HepG2 (cell line): Measurements from ENCODE around the gene LLGL2. TPM values are rescaled to one million over a fixed set of nuclear protein-coding genes. Genes with fewer than 3 reads are reported as not detected.

ENCODE experiments used
- ATAC-seq: fragments of 200-7000 bp; cut with Tn5 transposase; 3 replicates; pipeline ENCODE4 v1.9.1; 2020; ENCODE audit warnings: mild to moderate bottlenecking, moderate library complexity
- BruUV-seq: library from RNA; stranded (reverse); fragments of 400-500 nt; replicated peaks from 2 replicates; lab custom pipeline; 2021; lab: Mats Ljungman, UMichigan
- CTCF ChIA-PET: fragments of 300-600 bp; formaldehyde crosslinking; extraction: SDS; loops from one replicate; lab custom pipeline; 2021; ENCODE audit warnings: low total read pairs, inconsistent platforms, low intra/inter-chr PET ratio; lab: Yijun Ruan, JAX
- POLR2A ChIA-PET: fragments of 350-600 bp; sonication (Branson Sonifier 250); formaldehyde crosslinking; loops from one replicate; lab custom pipeline; 2020; ENCODE audit warnings: antibody characterized with exemption, inconsistent platforms; lab: Yijun Ruan, JAX
- DNase-seq: peaks from one replicate; pipeline ENCODE4 v3.0.0-alpha.2; 2015; ENCODE audit warnings: low spot score
- FAIRE-seq: peaks from 3 replicates; lab custom pipeline; 2011; peaks lifted over from hg19 to GRCh38; lab: Jason Lieb, UNC
- H2AFZ ChIP-seq: one replicate; pipeline ENCODE4 v1.6.1; 2011; ENCODE audit warnings: low read length, inconsistent platforms
- H3K27ac ChIP-seq: fragments of 300-600 bp; 3 replicates; pipeline ENCODE4 v1.8.0; 2011; ENCODE audit warnings: mixed run types, mild to moderate bottlenecking, mixed read lengths, low read length, inconsistent platforms; ENCODE audit not compliant: insufficient read depth; ENCODE audit errors: extremely low read length
- H3K27me3 ChIP-seq, 2 experiments: fragments of 200-600 bp in 1 of 2; 2 replicates in 1 of 2; 3 replicates in 1 of 2; pipeline versions ENCODE4 v1.6.0 to v1.8.0; 2011; ENCODE audit warnings: low read length in 2 of 2, mild to moderate bottlenecking in 2 of 2, moderate library complexity in 2 of 2, inconsistent platforms in 1 of 2; ENCODE audit not compliant: insufficient read depth in 2 of 2, control insufficient read depth in 1 of 2
- H3K36me3 ChIP-seq, 2 experiments: fragments of 200-600 bp in 1 of 2; replicated peaks in 1 of 2; 2 replicates in 1 of 2; 3 replicates in 1 of 2; pipeline versions ENCODE4 v1.5.1 to v1.8.0; 2011; ENCODE audit warnings: low read length in 2 of 2, inconsistent platforms in 1 of 2; ENCODE audit not compliant: insufficient read depth in 2 of 2, control insufficient read depth in 1 of 2
- H3K4me1 ChIP-seq: 2 replicates; pipeline ENCODE4 v1.5.1; 2012; ENCODE audit warnings: low read length, inconsistent platforms; ENCODE audit not compliant: insufficient read depth
- H3K4me2 ChIP-seq: 2 replicates; pipeline ENCODE4 v1.6.0; 2011; ENCODE audit warnings: low read depth, low read length, inconsistent platforms
- H3K4me3 ChIP-seq, 3 experiments: fragments of 200-600 bp in 1 of 3; sonication (generic), shearing (Covaris generic) in 1 of 3; replicated peaks in 1 of 3; 2 replicates each; pipeline ENCODE4 v1.5.1; 2011 to 2016; ENCODE audit warnings: low read length in 3 of 3, inconsistent platforms in 2 of 3, low read depth in 2 of 3, mild to moderate bottlenecking in 2 of 3, control low read depth in 1 of 3, mixed read lengths in 1 of 3; ENCODE audit not compliant: insufficient read depth in 1 of 3
- H3K79me2 ChIP-seq: one replicate; pipeline ENCODE4 v1.6.1; 2011; ENCODE audit warnings: low read length, inconsistent platforms; ENCODE audit not compliant: insufficient read depth
- H3K9ac ChIP-seq: 2 replicates; pipeline ENCODE4 v1.6.0; 2011; ENCODE audit warnings: mild to moderate bottlenecking, low read depth, low read length, inconsistent platforms; ENCODE audit not compliant: insufficient read depth
- H3K9me3 ChIP-seq: 2 replicates; pipeline ENCODE4 v1.5.1; 2012; ENCODE audit warnings: mild to moderate bottlenecking, low read length
- H4K20me1 ChIP-seq: 2 replicates; pipeline ENCODE4 v1.6.0; 2011; ENCODE audit warnings: inconsistent platforms, mild to moderate bottlenecking, low read length, moderate library complexity; ENCODE audit not compliant: insufficient read depth
- CHD4 ChIP-seq: fragments of 200-600 bp; sonication (generic); IDR thresholded peaks from 2 replicates; pipeline ENCODE4 v1.7.0; 2017; ENCODE audit warnings: mild to moderate bottlenecking, low read length, borderline replicate concordance
- EED ChIP-seq: sonication (generic); formaldehyde crosslinking; IDR thresholded peaks from 2 replicates; pipeline ENCODE4 v1.5.0; 2020; ENCODE audit warnings: mild to moderate bottlenecking, missing genetic modification reagents
- HES4 ChIP-seq: sonication (generic); formaldehyde crosslinking; IDR thresholded peaks from 2 replicates; pipeline ENCODE4 v1.9.0; 2021; ENCODE audit warnings: mild to moderate bottlenecking, missing genetic modification reagents, borderline replicate concordance
- HINFP ChIP-seq: sonication (generic); formaldehyde crosslinking; IDR thresholded peaks from 2 replicates; pipeline ENCODE4 v1.4.0; 2020; ENCODE audit warnings: low read depth, mild to moderate bottlenecking, missing genetic modification reagents
- KDM5B ChIP-seq: sonication (generic); formaldehyde crosslinking; IDR thresholded peaks from 2 replicates; pipeline ENCODE4 v1.4.0; 2020; ENCODE audit warnings: missing genetic modification reagents, mild to moderate bottlenecking, borderline replicate concordance
- RBM22 ChIP-seq: fragments of 200-400 bp; formaldehyde crosslinking; optimal IDR thresholded peaks from 2 replicates; pipeline ENCODE3; 2017; ENCODE audit warnings: mild to moderate bottlenecking, low read length, moderate library complexity
- RFX1 ChIP-seq: fragments of 450-650 bp; IDR thresholded peaks from 2 replicates; pipeline ENCODE4 v1.6.1; 2017
- SP140L ChIP-seq: sonication (generic); formaldehyde crosslinking; IDR thresholded peaks from 2 replicates; pipeline ENCODE4 v1.4.0; 2020; ENCODE audit warnings: missing genetic modification reagents, borderline replicate concordance
- SPEN ChIP-seq: sonication (generic); formaldehyde crosslinking; IDR thresholded peaks from 2 replicates; pipeline ENCODE4 v1.5.1; 2020; ENCODE audit warnings: low read depth, mild to moderate bottlenecking, missing genetic modification reagents
- ZMAT3 ChIP-seq: sonication (generic); formaldehyde crosslinking; conservative IDR thresholded peaks from 2 replicates; pipeline ENCODE4 v1.7.0; 2021; ENCODE audit warnings: missing genetic modification reagents
- ZNF501 ChIP-seq: sonication (generic); formaldehyde crosslinking; IDR thresholded peaks from 2 replicates; pipeline ENCODE4 v1.5.1; 2020; ENCODE audit warnings: mild to moderate bottlenecking, moderate library complexity, missing genetic modification reagents
- ZNF569 ChIP-seq: sonication (generic); formaldehyde crosslinking; IDR thresholded peaks from 2 replicates; pipeline ENCODE4 v1.5.0; 2020; ENCODE audit warnings: mild to moderate bottlenecking, missing genetic modification reagents, moderate library complexity, borderline replicate concordance
- ZNF687 ChIP-seq: sonication (generic); formaldehyde crosslinking; IDR thresholded peaks from 2 replicates; pipeline ENCODE4 v1.5.1; 2020; ENCODE audit warnings: mild to moderate bottlenecking, missing genetic modification reagents, moderate library complexity
- ZNF709 ChIP-seq: sonication (generic); formaldehyde crosslinking; IDR thresholded peaks from 2 replicates; pipeline ENCODE4 v1.5.0; 2020; ENCODE audit warnings: mild to moderate bottlenecking, missing genetic modification reagents
- ZNF784 ChIP-seq: sonication (generic); formaldehyde crosslinking; IDR thresholded peaks from 2 replicates; pipeline ENCODE4 v1.5.1; 2020; ENCODE audit warnings: missing genetic modification reagents, mild to moderate bottlenecking, borderline replicate concordance
- WGBS: methylation state at CpG from one replicate; pipeline ENCODE4 v1.1.6; 2017; ENCODE audit warnings: low lambda C conversion rate; 5-methylcytosine and 5-hydroxymethylcytosine counted together
- in situ Hi-C: cut with HindIII; loops from 2 replicates; pipeline ENCODE4 v1.10.0; 2017; ENCODE audit warnings: low pct_unique_long_range_greater_than_20kb; ENCODE audit not compliant: extremely low pct_ligation_motif_present
- intact Hi-C: fragments of 100-400 bp; cut with micrococcal nuclease; formaldehyde crosslinking; loops from one replicate; pipeline ENCODE4 v1.10.0; 2022; ENCODE audit not compliant: unreplicated experiment
- polyA plus RNA-seq, 8 experiments: library from polyadenylated mRNA; depleted of rRNA in 3 of 8; stranded (reverse) in 7 of 8; unstranded in 1 of 8; fragments of >200 nt; fragmentation: Illumina TruSeq in 4 of 8; extraction: Trizol in 4 of 8; gene quantifications; 2 replicates each; pipeline versions ENCODE4 v1.2.1 to v1.2.3, GENCODE V29; 2011 to 2016; ENCODE audit warnings: low read depth in 4 of 8, missing spikeins in 1 of 8, mixed read lengths in 1 of 8; ENCODE audit not compliant: insufficient read depth in 1 of 8
- total RNA-seq, 5 experiments: library from RNA; depleted of rRNA; stranded (reverse); fragments of >200 nt; fragmentation: Illumina TruSeq; extraction: Trizol; gene quantifications; 2 replicates each; pipeline ENCODE4 v1.2.3, GENCODE V29; 2016; ENCODE audit warnings: low read depth in 1 of 5

LLGL2 gene
- total and polyA plus RNA-seq, 2 of the 13 experiments (the other 11 are each of a cell fraction or from before 2014, with no cell fraction given), result 83.0 to 86.7 TPM

- TF ChIP-seq ZNF687 (peak; percentile 29; the same call in 1 of the 2 replicates), ZNF501 (CRISPR knock-in tag) (no peak), SPEN (CRISPR knock-in tag) (0 out of 2 replicates have a peak, but pooled peaks have one; percentile 7), ZMAT3 (CRISPR knock-in tag) (no peak), HES4 (no peak)
Observed at GRCh38 chr17:75539967-75540729, 14.7 kb downstream of the LLGL2 start (continued).

GRCh38 chr17:75540923-75541503 is 15.5 kb downstream of the LLGL2 start:
- Histone ChIP-seq H3K79me2 (peaks cover 14% of the 10 kb centered on the region), H3K4me2 (0 out of 2 replicates have a peak overlapping the region, but pooled peaks have one; percentile 15), H4K20me1 (no peaks in the 10 kb centered on the region), H3K36me3 (peaks cover 2 to 18% of the 10 kb centered on the region in 2 experiments; a peak in 3 of 5 replicates), H3K4me1 (peaks cover 65% of the 10 kb centered on the region), H3K4me3 (no peak overlapping the region; a peak in 1 of 6 replicates), H3K9ac (peak overlapping the region; percentile 9; the same call in 1 of the 2 replicates), H3K27me3 (no peaks in the 10 kb centered on the region), H3K9me3 (no peaks in the 10 kb centered on the region), H2AFZ (no peak overlapping the region), H3K27ac (peak overlapping the region; percentile 47)
- CTCF ChIA-PET, result no interaction called here
- in situ Hi-C loops (no loop called here), intact Hi-C loops (no loop called here)
- FAIRE-seq (peak; percentile 23), DNase-seq (no peak), ATAC-seq (peak; percentile 21)
- POLR2A ChIA-PET, result interaction anchor here (0.8 to 2.8 kb wide), 4 partner anchors 9 to 36 kb away, joined by 4 to 12 read pairs (median 6); partner anchors contain the start of gene LLGL2
- 47% methylated on average over 4 of the region's 4 CpGs for WGBS
- BruUV-seq, result no TSS peak
- TF ChIP-seq SP140L, result no peak
- 0 out of 2 replicates have a peak, but pooled peaks have one; percentile 14 for TF ChIP-seq HINFP (CRISPR knock-in tag)
- TF ChIP-seq EED (CRISPR knock-in tag), result no peak
- no peak for TF ChIP-seq RBM22
- no peak for TF ChIP-seq CHD4
- no peak for TF ChIP-seq ZNF784
- TF ChIP-seq SPEN (CRISPR knock-in tag), result no peak
- no peak for TF ChIP-seq ZNF569 (CRISPR knock-in tag)
- TF ChIP-seq KDM5B (CRISPR knock-in tag), result no peak
- TF ChIP-seq ZNF709 (CRISPR knock-in tag), result no peak
- TF ChIP-seq RFX1, result no peak
